H1 (cell line): ENCODE data around the gene VPS11.
A peak's percentile ranks its signal among the peaks of the same experiment; 100 is the strongest.

Experiments
- CEBPB ChIP-seq: IDR thresholded peaks from 2 replicates; pipeline ENCODE4 v1.6.1; 2012; ENCODE audit warnings: low read depth, low read length
- CTCF ChIP-seq, 3 experiments: IDR thresholded peaks; 1 replicate in 2 of 3; 2 replicates in 1 of 3; pipeline versions ENCODE4 v1.5.1 to v1.6.1; 2011; ENCODE audit warnings: low read length in 3 of 3, mild to moderate bottlenecking in 3 of 3, inconsistent platforms in 2 of 3, low read depth in 1 of 3, moderate library complexity in 1 of 3; ENCODE audit not compliant: insufficient read depth in 1 of 3; ENCODE audit errors: control extremely low read depth in 1 of 3
- EP300 ChIP-seq, 2 experiments: IDR thresholded peaks; 1 replicate in 1 of 2; 2 replicates in 1 of 2; pipeline ENCODE4 v1.6.1; 2011 to 2012; ENCODE audit warnings: low read depth in 2 of 2, low read length in 2 of 2, mild to moderate bottlenecking in 2 of 2, borderline replicate concordance in 1 of 2, inconsistent platforms in 1 of 2, moderate library complexity in 1 of 2
- EZH2 ChIP-seq: fragments of 200-600 bp; sonication (generic); IDR thresholded peaks from 2 replicates; pipeline ENCODE4 v1.7.1; 2012; ENCODE audit warnings: low read depth, mild to moderate bottlenecking, moderate library complexity, low read length, inconsistent platforms; ENCODE audit not compliant: severe bottlenecking
- NRF1 ChIP-seq: IDR thresholded peaks from 2 replicates; pipeline ENCODE4 v1.6.1; 2011; ENCODE audit warnings: mild to moderate bottlenecking, low read depth, low read length, improper control_type of control experiment
- POLR2A ChIP-seq, 2 experiments: IDR thresholded peaks; 1 replicate in 1 of 2; 2 replicates in 1 of 2; pipeline ENCODE4 v1.6.1; 2011; ENCODE audit warnings: low read depth in 2 of 2, low read length in 2 of 2, mild to moderate bottlenecking in 2 of 2; ENCODE audit errors: control extremely low read depth in 1 of 2
- POLR2AphosphoS5 ChIP-seq: IDR thresholded peaks from 2 replicates; pipeline ENCODE4 v1.6.1; 2011; ENCODE audit warnings: low read depth, low read length
- SIN3A ChIP-seq, 2 experiments: IDR thresholded peaks in 1 of 2; conservative IDR thresholded peaks in 1 of 2; 2 replicates each; pipeline ENCODE4 v1.6.1; 2011 to 2012; ENCODE audit warnings: low read length in 2 of 2, improper control_type of control experiment in 1 of 2, low read depth in 1 of 2, mild to moderate bottlenecking in 1 of 2
- USF2 ChIP-seq: IDR thresholded peaks from 2 replicates; pipeline ENCODE4 v1.6.1; 2011; ENCODE audit warnings: low read length, improper control_type of control experiment
- ZNF274 ChIP-seq: IDR thresholded peaks from 2 replicates; pipeline ENCODE4 v1.7.0; 2012; ENCODE audit warnings: low read length, borderline replicate concordance; ENCODE audit errors: extremely low read depth
- TF ChIP-seq, protein P1 (sequence below): IDR thresholded peaks from 2 replicates; pipeline ENCODE4 v1.6.1; 2012; ENCODE audit warnings: low read length, inconsistent platforms

GRCh38 chr11:119067371-119068222, at the start of gene VPS11:
- TF ChIP-seq POLR2AphosphoS5 = peak; percentile 73
- no peak for TF ChIP-seq EZH2
- TF ChIP-seq CTCF (IDR thresholded peaks at IDR 0.05; ENCODE audit: control extremely low read depth in 1 of 3, insufficient read depth in 1 of 3, low read depth in 1 of 3, low read length in 3 of 3) = no peak
- peak; percentile 96 to 99; a peak in 3 of 4 replicates for TF ChIP-seq SIN3A (conservative IDR thresholded peaks at IDR 0.05 in 1 of 2, IDR thresholded peaks at IDR 0.05 in 1 of 2; ENCODE audit: low read depth in 1 of 2, low read length in 2 of 2)
- TF ChIP-seq CEBPB = no peak
- no peak for TF ChIP-seq ZNF274
- TF ChIP-seq NRF1 = no peak
- peak; percentile 43 to 91 for TF ChIP-seq POLR2A (IDR thresholded peaks at IDR 0.05; ENCODE audit: control extremely low read depth in 1 of 2, low read depth in 2 of 2, low read length in 2 of 2)
- peak; percentile 99 for TF ChIP-seq USF2
- TF ChIP-seq, protein P1, sequence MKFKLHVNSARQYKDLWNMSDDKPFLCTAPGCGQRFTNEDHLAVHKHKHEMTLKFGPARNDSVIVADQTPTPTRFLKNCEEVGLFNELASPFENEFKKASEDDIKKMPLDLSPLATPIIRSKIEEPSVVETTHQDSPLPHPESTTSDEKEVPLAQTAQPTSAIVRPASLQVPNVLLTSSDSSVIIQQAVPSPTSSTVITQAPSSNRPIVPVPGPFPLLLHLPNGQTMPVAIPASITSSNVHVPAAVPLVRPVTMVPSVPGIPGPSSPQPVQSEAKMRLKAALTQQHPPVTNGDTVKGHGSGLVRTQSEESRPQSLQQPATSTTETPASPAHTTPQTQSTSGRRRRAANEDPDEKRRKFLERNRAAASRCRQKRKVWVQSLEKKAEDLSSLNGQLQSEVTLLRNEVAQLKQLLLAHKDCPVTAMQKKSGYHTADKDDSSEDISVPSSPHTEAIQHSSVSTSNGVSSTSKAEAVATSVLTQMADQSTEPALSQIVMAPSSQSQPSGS = no peak
- TF ChIP-seq EP300 (IDR thresholded peaks at IDR 0.05; ENCODE audit: borderline replicate concordance in 1 of 2, low read depth in 2 of 2, low read length in 2 of 2) = no peak
